NCI-H1105 treated with DMSO at 0.1 percent for 48 hours (cell line): ENCODE data around the gene DUSP22.
"Not testable (repeated sequence)": the region's sequence is repeated elsewhere in the genome, so short reads cannot be mapped to it uniquely, and the experiment has no call there.

Source experiments
- DNase-seq: peaks from one replicate; lab custom pipeline; 2025; lab: John Stamatoyannopoulos, UW

DUSP22 gene

GRCh38 chr6:365835-366234, 73.5 kb downstream of the DUSP22 start:
- DNase-seq: no peak

- no peak for DNase-seq
Observed at GRCh38 chr6:366389-367297, 74.4 kb downstream of the DUSP22 start.

GRCh38 chr6:367298-367794, 75.1 kb downstream of the DUSP22 start:
- no peak for DNase-seq

- DNase-seq: no peak
Observed at GRCh38 chr6:367891-368630, 75.8 kb downstream of the DUSP22 start.

- DNase-seq: no peak
Observed at GRCh38 chr6:369559-370431, 77.5 kb downstream of the DUSP22 start.

GRCh38 chr6:370555-370954, 78.3 kb downstream of the DUSP22 start:
- DNase-seq: no peak

GRCh38 chr6:371851-372250, 79.6 kb downstream of the DUSP22 start:
- DNase-seq: not testable (repeated sequence)

GRCh38 chr6:372336-372911, 80.1 kb downstream of the DUSP22 start:
- DNase-seq: no peak

- no peak for DNase-seq
Observed at GRCh38 chr6:373031-373430, 80.7 kb downstream of the DUSP22 start.

GRCh38 chr6:373773-374724, 81.8 kb downstream of the DUSP22 start:
- DNase-seq: no peak

GRCh38 chr6:374956-375355, 82.7 kb downstream of the DUSP22 start:
- no peak for DNase-seq

- DNase-seq: no peak
Observed at GRCh38 chr6:376827-377640, 84.7 kb downstream of the DUSP22 start.

- DNase-seq: not testable (repeated sequence)
Observed at GRCh38 chr6:377641-378020, 85.3 kb downstream of the DUSP22 start.

- DNase-seq: no peak
Observed at GRCh38 chr6:378090-378957, 86.0 kb downstream of the DUSP22 start.

- DNase-seq: no peak
Observed at GRCh38 chr6:378958-379409, 86.7 kb downstream of the DUSP22 start.

GRCh38 chr6:379410-380181, 87.3 kb downstream of the DUSP22 start:
- no peak for DNase-seq
